ENCODE data around the gene DHRS11. TPM values are rescaled to one million over a fixed set of nuclear protein-coding genes. Genes with fewer than 3 reads are reported as not detected.
A peak's percentile ranks its signal among the peaks of the same experiment; 100 is the strongest.

Gene DHRS11
- total RNA-seq, 1 donor from 2014 or later, result 4.8 TPM

DNA sequence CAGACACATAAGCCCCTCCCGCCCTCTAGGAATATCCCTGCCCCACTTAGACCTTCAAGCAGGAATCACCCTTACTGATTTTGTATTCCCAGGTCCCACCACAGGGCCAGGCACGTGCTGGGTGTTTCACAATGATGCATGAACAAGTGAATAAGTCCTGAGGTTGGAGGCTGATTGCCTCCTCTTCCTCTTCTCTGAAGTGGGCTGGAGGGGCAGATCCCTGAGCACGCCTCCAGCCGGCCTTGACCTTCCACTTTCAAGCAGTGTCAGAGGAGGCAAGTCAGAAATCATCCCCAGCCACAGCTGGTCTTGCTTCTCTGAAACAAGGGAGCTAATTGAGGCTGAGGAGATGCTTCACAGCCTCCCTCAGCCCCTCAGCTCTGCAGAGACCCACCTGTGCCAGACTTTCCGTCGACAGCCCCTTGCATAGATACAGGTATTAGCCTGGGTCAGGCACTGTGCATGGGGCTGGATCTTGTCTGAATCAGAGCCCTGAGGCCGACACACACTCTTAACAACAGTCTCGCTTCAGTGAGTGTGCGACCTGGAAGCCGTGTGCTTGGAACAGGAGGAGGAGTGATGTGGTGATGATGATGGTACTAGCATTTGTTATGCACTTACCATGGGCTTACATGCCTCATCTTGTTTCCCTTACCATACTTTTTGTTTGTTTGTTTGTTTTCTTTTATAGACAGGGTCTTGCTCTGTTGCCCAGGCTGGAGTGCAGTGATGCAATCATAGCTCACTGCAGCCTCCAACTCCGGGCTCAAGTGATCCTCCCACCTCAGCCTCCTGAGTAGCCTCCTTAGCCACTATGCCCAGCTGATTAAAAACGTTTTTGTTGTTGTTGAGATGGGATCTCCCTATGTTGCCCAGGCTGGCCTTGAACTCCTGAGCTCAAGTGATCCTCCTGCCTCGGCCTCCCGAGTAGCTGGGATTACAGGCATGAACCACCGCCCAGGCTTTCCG lies 24.7 kb downstream of the DHRS11 start:
- no peak for DNase-seq

DNA sequence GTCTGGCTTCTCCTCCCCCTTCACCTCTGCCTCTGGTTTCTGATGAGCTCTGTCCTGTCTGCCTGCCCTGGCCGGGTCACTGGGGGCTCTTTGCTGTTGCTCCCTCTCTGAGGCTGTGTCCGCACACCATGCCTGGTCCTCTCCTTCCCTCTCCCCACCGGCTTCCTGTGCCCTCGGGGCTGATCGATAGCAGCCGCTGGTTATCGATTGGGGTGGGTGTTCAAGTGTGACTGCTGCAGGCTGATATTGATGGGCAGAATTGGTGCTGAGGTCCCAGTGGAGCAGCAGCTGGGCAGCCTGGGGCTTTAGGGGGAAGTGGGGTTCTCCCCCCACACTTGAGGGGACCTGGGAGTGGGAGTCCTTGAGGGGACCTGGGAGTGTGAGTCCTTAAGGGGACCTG lies 26.1 kb downstream of the DHRS11 start:
- DNase-seq, result no peak

- no peak for DNase-seq
Observed at GRCh38 chr17:36623281-36623680, 31.6 kb downstream of the DHRS11 start.

- DNase-seq, result no peak
Observed at GRCh38 chr17:36625188-36625587, 33.5 kb downstream of the DHRS11 start.

GRCh38 chr17:36627101-36627500 lies 35.4 kb downstream of the DHRS11 start:
- no peak for DNase-seq

DNA sequence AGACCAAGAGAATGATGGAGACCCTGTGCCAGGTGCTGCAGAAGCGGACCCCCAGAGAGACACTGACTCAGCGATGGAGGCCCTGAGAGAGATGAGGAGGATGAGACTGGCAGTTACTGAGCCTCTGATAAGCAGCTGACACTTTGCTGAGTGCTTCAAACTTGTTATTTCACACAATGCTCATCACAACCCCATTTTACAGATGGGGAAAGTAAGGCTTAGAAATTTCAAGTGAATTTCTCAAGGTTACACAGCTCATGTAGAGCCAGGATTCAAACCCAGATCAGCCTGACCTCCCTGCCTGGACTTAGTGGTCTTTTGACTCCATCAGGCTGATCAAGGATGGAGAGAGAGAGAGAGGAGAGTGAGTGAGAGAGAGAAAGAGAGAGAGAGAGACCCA lies 36.9 kb downstream of the DHRS11 start:
- no peak for DNase-seq

DNA sequence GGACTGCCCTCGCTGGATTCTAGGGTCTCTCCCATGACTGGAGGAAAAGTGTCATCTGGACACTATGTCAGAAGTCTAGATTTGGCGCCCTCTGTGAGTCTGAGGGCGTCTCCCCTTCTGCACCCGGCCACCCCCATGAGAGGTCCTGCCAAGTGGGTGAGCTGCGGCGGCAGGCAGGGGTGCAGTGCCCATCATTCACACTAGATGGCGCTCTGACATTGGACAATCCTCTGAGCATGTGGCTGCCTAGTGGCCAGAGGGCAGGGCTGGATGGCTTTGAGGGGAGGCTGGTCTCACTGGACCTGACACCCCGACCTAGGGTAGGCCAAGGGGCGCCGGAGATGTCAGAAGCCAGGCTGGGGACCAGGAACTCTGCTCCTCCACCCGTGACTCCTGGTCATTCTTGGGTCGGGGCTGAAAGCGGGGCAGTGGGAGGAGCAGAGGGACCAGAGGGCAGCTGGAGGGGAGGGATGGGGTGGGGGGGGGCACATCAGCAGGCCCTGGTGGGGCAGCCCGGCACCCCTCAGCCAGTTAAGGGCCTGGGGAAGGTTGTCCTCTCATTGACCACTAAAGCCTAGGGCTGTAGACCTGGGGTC lies 37.7 kb downstream of the DHRS11 start:
- peak; percentile 50 for DNase-seq

DNA sequence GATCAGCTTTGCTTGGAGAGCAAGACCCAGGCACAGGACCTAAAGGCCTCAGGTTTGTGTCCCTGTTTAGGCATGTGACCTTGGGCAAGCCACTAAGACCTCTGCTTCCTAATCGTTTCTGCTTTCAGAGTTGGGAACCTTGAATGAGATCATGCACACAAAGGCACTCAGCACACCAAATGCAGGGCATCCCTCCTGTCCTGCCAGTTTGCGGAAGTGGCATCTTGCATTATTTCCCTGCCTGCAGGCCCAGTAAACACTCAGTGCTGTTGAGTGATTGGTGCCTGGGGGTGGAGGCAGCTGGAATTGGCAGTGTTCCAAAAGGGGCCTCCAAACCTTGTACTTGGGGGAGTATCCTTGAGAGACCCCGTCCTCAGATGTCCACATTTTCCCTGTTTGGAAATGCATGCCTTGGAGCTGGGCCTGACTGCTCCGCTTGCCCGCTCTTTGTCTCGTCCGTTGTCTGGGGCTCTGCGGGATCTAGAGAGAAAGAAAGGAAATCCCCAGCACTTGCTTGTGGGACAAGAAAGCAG lies 38.4 kb downstream of the DHRS11 start:
- DNase-seq, result no peak

- DNase-seq, result no peak
Observed at GRCh38 chr17:36631022-36631421, 39.3 kb downstream of the DHRS11 start.

DNA sequence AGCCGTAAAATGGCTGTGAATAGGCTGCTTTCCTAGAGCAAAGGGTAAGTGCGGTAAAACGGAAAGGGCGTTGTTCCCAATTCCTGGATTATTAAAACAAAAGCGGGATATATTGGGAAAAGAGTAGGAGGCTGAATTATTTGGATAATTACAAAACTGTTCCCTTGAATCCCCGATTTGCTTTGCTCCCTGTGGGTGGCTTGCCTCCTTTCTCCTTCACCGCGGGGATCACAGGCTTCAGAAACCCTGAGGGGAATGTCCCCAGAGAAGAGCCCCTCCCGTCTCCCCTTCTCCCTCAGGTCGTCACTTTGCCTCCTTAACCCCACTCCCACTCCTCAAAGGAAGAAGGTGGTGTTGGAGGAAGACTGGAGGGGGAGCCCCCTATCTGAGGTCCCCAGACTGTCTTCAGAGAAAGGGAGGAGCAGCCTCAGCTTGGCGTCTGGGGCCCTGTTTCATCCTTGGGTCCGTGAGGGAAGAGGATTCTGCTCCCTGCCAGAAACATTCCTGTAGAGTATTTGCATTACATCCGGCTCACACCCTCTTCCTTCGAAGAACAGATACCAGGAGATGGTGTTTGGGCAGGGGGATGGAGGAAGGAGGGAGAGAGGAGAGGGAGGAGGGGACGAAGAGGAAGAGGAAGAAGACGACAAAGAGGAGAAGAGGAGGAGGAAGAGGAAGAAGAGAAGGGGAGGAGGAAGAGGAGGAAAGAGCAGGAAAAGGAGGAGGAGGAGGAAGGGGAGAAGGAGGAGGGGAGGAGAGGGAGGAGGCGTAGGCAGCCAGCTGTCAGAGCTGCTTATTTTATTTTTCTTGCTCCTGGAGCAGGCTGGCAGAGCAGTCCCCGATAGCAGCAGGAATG lies 41.5 kb downstream of the DHRS11 start:
- no peak for DNase-seq

- no peak for DNase-seq
Observed at GRCh38 chr17:36640346-36640745, 48.7 kb downstream of the DHRS11 start.

DNA sequence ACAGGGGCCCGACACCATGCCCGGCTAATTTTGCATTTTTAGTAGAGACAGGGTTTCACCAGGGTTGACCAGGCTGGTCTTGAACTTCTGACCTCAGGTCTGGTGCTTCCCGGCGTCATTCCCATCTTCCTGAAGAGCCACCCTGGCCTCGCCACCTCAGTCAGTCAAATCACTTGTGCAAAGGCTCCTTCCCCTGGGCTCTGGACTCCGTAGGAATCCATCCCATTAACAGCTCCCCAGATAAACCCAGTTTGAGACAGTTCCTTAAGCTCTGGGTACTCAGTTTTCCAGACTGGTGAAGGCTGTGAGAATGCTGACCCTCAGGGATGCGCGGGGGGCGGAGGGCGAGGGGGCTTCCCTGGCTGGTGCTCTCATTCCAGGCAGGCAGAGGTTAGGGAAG lies 49.2 kb downstream of the DHRS11 start:
- DNase-seq, result no peak

DNA sequence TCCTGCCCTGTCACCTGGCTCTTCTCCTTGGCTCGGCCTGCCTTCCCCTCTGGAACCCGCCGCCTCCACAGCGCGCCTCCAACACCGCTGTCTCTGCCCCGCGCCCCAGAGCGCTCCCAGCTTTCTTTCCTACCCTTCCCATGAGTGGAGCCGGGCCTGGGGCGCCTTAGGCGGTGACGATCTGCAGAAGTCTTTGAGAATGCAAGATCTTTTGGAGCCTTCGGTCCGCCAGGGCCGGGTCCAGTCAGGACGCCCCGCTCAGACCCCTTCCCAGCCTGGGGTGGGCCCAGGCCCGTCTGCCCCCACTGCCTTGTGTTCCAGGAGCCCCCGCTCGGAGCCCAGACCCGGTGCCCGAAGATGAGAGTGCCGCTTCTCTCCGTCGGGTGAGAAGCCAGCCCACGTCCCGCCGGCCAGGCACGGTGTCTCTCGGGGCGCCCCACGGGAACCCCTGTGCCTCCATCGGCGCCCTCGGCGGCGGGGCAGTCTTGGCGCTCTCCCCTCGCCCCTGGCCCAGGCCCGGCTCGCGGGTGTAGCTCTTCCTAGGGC lies 49.7 kb downstream of the DHRS11 start:
- no peak for DNase-seq

DNA sequence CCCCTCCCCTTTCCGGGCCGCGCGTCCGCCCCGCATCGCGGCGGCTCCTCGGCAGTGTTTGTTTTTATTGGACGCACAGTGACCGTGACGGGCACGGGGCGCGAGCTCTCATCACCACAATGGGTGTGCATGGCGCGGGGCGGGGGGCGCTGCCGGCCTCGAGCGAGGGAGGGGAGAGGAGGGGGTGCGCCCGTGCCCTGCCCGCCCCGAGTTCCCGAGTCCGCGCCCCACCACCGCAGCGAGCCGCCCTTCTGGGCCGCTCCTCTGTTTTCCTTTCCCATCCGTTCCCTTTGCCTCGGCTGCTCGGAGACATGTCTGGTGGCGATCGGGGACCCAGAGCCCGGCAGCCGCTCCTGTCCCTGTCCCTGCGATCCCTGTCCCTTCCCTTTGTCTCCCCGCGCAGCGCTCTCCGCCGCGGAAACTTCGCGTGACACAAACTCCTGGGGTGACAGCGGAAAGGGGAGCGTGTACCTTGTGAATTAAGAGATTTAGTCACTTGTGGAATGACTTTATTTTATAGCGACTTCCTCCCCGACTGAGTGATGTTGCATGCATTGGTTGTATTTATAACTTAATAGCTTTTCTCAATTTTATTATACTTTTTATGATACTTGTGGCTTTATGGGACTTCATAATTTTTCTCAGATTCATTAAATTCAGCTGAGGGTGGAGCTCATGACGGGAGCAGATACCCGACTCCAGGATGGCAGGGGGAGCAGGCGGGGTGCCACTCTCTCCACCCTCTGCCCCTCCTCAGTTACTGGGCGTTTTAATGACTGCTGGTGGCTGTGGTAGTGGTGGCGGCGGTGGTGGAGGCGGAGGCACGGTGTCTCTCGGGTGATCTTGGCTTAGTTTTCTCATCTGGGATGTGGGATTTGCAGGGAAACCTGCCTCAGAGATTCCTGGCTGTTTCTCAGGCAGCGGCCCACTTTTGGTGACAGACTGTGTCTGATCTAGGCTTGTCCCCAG lies 50.5 kb downstream of the DHRS11 start:
- no peak for DNase-seq

DNA sequence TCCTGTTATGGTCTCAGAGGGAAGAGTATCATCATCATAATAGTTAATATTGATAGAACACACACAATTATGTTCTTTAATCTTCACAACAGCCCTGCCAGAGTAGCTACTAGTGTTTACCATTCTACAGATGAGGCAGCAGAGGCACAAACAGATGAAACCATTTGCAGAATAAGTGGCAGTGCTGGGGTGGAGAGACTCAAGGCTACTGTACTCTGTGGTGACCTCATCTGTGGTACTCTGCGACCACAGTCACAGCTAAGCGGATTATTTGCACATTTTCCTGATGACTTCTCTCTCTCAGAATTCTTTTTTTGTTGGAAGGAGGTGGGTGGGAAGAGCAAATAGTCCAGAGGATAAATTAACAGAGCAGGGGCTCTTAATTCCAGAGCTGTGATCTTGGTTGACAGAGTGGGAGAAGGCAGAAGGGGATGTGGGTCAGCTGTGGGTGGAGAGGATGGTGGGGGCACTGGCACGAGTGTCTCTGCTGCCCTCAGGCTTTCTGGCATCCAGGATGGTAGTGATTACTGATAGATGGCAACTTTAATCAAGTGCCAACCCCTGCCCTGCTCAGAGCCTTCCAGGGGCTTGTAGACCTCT lies 51.5 kb downstream of the DHRS11 start:
- no peak for DNase-seq

GRCh38 chr17:36645422-36645821 lies 53.7 kb downstream of the DHRS11 start:
- DNase-seq, result no peak

DNA sequence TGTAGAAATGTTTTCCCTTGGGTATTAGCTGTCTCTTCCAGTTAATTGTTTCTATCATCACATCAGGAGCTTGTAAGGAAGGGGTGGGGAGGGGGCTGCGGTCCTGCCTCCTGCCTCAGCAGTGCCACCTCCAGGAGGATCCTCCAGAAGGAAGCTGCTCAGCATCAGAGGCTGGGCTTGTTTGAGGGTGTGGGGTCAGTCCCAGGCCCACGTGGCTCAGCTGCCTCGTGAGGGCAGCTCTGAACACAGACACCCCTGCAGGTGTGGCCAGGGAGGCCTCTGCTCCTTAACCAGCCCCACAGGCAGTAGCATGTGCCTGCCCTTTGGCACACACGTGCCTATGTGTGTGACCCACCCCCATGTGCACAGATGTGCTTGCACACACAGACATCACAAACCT lies 56.0 kb downstream of the DHRS11 start:
- DNase-seq, result no peak

GRCh38 chr17:36650096-36650775 lies 58.6 kb downstream of the DHRS11 start:
- no peak for DNase-seq
